ENCODE results near the gene PGAP6. TPM values are rescaled to one million over a fixed set of nuclear protein-coding genes. Genes with fewer than 3 reads are reported as not detected.

Gene PGAP6
- total RNA-seq, 1 donor from 2014 or later, result 65.2 TPM

- H3K4me1 ChIP-seq, result peaks cover 12% of the 10 kb centered on the region
These were observed 23.3 kb upstream of the PGAP6 start for GRCh38 chr16:404971-405486.

GRCh38 chr16:401468-402348, 19.9 kb upstream of the PGAP6 start, which contains the start of gene DECR2:
Gene DECR2 (plus strand): TSS chr16:401885. CDS start chr16:401964, 79 bp downstream.
- Histone ChIP-seq H3K4me1 (peaks cover 17% of the 10 kb centered on the region), H3K27ac (peak within 1 kb of the TSS; percentile 90)
- intact Hi-C loops (cut with DNase I), result no loop called here

More at GRCh38 chr16:404971-405486, 23.3 kb upstream of the PGAP6 start:
- no peak for DNase-seq
- H3K36me3 ChIP-seq, result no peaks in the 10 kb centered on the region
- H3K4me3 ChIP-seq, result no peak overlapping the region
- intact Hi-C loops (cut with DNase I), result no loop called here
- TF ChIP-seq, protein P1, sequence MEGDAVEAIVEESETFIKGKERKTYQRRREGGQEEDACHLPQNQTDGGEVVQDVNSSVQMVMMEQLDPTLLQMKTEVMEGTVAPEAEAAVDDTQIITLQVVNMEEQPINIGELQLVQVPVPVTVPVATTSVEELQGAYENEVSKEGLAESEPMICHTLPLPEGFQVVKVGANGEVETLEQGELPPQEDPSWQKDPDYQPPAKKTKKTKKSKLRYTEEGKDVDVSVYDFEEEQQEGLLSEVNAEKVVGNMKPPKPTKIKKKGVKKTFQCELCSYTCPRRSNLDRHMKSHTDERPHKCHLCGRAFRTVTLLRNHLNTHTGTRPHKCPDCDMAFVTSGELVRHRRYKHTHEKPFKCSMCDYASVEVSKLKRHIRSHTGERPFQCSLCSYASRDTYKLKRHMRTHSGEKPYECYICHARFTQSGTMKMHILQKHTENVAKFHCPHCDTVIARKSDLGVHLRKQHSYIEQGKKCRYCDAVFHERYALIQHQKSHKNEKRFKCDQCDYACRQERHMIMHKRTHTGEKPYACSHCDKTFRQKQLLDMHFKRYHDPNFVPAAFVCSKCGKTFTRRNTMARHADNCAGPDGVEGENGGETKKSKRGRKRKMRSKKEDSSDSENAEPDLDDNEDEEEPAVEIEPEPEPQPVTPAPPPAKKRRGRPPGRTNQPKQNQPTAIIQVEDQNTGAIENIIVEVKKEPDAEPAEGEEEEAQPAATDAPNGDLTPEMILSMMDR (IDR thresholded peaks at IDR 0.05), result no peak
- ATAC-seq, result no peak
- H3K9me3 ChIP-seq, result no peaks in the 10 kb centered on the region
- H3K27me3 ChIP-seq, result no peaks in the 10 kb centered on the region
- no peak overlapping the region for H3K27ac ChIP-seq

GRCh38 chr16:400061-400591, 18.3 kb upstream of the PGAP6 start:
- no peaks in the 10 kb centered on the region for H3K27me3 ChIP-seq
- TF ChIP-seq, protein P1 (IDR thresholded peaks at IDR 0.05), result no peak
- peak overlapping the region; percentile 90 for H3K4me3 ChIP-seq
- DNase-seq, result no peak
- no peaks in the 10 kb centered on the region for H3K36me3 ChIP-seq
- H3K4me1 ChIP-seq, result peaks cover 25% of the 10 kb centered on the region
- no peak for ATAC-seq
- H3K9me3 ChIP-seq, result no peaks in the 10 kb centered on the region
- H3K27ac ChIP-seq, result peak overlapping the region; percentile 90
- intact Hi-C loops (cut with DNase I), result no loop called here

More at GRCh38 chr16:401468-402348, 19.9 kb upstream of the PGAP6 start, which contains the start of gene DECR2:
- peak; percentile 99 for DNase-seq
- no peaks in the 10 kb centered on the region for H3K27me3 ChIP-seq
- TF ChIP-seq, protein P1 (IDR thresholded peaks at IDR 0.05), result peak; percentile 57
- no peaks in the 10 kb centered on the region for H3K36me3 ChIP-seq
- H3K9me3 ChIP-seq, result no peaks in the 10 kb centered on the region
- H3K4me3 ChIP-seq, result peak within 1 kb of the TSS; percentile 90
- peak; percentile 96 for ATAC-seq

DNA sequence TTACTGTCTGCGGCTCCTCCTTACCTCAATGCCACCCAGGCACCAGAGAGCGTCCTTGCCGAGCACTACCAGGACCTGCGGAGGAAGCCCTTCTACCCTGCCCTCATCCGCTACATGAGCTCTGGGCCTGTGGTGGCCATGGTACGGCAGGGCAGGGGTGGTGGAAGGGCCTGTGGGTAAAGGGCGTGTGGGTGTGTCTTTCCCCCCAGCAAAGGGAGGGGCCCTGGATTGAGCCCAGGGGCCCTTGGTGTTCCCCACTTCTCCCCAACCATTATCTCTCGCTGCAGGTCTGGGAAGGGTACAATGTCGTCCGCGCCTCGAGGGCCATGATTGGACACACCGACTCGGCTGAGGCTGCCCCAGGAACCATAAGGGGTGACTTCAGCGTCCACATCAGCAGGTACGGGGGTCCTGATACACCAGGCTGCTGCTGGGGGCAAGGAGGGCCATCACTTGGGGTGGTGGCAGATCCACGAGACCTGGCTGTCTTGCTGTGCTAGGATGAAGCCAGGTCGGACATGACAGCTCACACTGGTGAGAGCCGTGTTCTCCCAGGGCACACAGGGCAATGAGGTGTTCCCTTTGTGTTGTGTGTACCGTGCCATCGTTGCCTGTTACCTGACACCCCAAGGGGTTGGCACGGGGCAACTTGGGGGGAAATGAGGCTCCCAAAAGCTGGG, 17.7 kb upstream of the PGAP6 start:
- H3K4me1 ChIP-seq, result peaks cover 25% of the 10 kb centered on the region
- DNase-seq, result no peak
- no peak overlapping the region for H3K27ac ChIP-seq
- ATAC-seq, result no peak
- TF ChIP-seq, protein P1 (IDR thresholded peaks at IDR 0.05), result no peak
- no peaks in the 10 kb centered on the region for H3K27me3 ChIP-seq
- H3K9me3 ChIP-seq, result no peaks in the 10 kb centered on the region
- intact Hi-C loops (cut with DNase I), result no loop called here
- no peaks in the 10 kb centered on the region for H3K36me3 ChIP-seq
- no peak overlapping the region for H3K4me3 ChIP-seq

- DNase-seq (peak; percentile 68), ATAC-seq (no peak)
- Histone ChIP-seq H3K9me3 (no peaks in the 10 kb centered on the region), H3K27me3 (no peaks in the 10 kb centered on the region), H3K36me3 (no peaks in the 10 kb centered on the region), H3K4me1 (peaks cover 25% of the 10 kb centered on the region), H3K27ac (no peak overlapping the region), H3K4me3 (no peak overlapping the region)
- intact Hi-C loops (cut with DNase I), result no loop called here
- TF ChIP-seq, protein P1 (IDR thresholded peaks at IDR 0.05), result no peak
These were observed 17.0 kb upstream of the PGAP6 start for GRCh38 chr16:398561-399339.
